C4-2B (cell line): ENCODE data around the gene TTYH3.
"Not testable (repeated sequence)": the region's sequence is repeated elsewhere in the genome, so short reads cannot be mapped to it uniquely, and the experiment has no call there.

Experiments used
- H3K27ac ChIP-seq: fragments of 450-650 bp; 2 replicates; pipeline ENCODE4 v1.5.1; 2017
- CTCF ChIP-seq: fragments of 450-650 bp; conservative IDR thresholded peaks from 2 replicates; pipeline ENCODE4 v1.5.1; 2017; ENCODE audit warnings: mild to moderate bottlenecking
- ZFX ChIP-seq: fragments of 450-650 bp; IDR thresholded peaks from 2 replicates; pipeline ENCODE4 v1.6.1; 2017

The TTYH3 gene

GRCh38 chr7:2604608-2605174 is 27.1 kb upstream of the TTYH3 start:
- no peak overlapping the region for H3K27ac ChIP-seq
- TF ChIP-seq CTCF = no peak
- TF ChIP-seq ZFX = no peak

GRCh38 chr7:2605608-2606538 is 25.9 kb upstream of the TTYH3 start:
- TF ChIP-seq ZFX (no peak), CTCF (no peak)
- no peak overlapping the region for H3K27ac ChIP-seq

DNA sequence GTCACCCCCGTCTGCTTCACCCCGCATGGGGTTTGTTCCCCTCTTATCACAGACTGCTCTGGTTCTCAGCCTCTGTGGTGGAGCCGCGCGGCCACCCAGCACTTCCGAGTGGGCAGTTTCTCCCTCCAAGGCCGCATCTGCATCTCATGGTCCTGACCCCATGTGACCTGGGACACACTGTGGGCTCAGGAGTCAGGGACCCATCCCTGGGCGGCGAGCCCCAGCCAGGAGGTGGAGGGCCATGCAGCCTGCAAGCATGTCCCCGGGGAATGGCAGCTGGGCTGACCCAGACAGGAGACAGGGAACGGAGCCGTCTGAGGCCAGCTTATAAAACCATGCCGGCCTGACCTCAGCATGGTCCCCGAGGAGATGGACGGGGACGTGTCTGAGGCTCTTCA is 25.2 kb upstream of the TTYH3 start:
- TF ChIP-seq ZFX (no peak), CTCF (no peak)
- no peak overlapping the region for H3K27ac ChIP-seq

GRCh38 chr7:2607122-2607922 is 24.5 kb upstream of the TTYH3 start:
- TF ChIP-seq ZFX (no peak), CTCF (no peak)

DNA sequence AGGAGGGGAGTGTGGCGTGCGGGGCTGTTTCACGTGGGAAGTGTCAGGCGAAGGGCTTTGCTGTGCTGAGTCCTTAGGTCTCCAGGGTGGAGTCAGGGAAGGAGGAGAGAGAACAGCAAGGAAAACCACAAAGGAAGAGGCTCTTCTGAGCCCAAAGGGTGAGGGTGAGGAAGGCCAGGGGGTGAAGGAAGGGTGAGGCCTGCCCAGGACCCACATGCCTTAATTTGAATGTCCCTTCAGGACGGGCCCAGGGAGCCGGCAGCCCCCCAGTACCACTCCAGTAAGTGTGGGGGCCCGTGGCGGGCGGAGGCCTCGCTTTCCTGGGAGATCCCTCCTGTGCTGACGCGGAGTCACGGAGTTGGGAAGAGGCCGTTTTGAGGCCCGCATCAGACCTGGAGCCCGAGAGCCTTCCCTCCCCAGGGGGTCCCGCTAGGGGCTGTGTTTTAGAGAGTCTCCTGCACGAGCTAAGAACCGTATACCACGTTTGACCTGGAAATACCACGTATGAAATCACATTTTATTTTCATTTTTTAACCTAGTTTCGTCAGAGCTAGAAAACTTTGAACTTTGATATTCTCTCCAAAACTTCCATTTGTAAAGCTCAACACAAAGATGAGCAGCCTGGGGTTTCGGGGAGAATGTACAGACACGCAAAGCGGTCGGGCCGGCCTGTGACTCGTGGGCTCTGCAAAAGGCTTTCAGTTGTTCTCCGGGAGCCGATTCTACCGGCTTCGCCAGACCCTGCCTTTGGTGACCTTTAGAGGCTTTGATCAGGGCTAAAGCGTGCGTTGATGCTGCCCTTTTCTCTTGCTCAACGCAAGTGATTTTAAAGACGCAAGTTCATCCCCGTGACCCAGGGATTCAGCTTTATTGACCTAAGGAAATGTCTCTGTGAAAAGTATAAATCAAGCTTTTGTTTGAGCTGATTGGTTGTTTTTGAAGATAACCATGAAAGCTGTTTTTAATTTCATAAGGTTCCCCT is 23.6 kb upstream of the TTYH3 start:
- no peak for TF ChIP-seq CTCF
- TF ChIP-seq ZFX = no peak

More at GRCh38 chr7:2607122-2607922, 24.5 kb upstream of the TTYH3 start:
- H3K27ac ChIP-seq = no peak overlapping the region

GRCh38 chr7:2608921-2609411 is 22.8 kb upstream of the TTYH3 start:
- H3K27ac ChIP-seq = no peak overlapping the region
- TF ChIP-seq CTCF (no peak), ZFX (no peak)

More for the DNA sequence above, 23.6 kb upstream of the TTYH3 start:
- no peak overlapping the region for H3K27ac ChIP-seq

DNA sequence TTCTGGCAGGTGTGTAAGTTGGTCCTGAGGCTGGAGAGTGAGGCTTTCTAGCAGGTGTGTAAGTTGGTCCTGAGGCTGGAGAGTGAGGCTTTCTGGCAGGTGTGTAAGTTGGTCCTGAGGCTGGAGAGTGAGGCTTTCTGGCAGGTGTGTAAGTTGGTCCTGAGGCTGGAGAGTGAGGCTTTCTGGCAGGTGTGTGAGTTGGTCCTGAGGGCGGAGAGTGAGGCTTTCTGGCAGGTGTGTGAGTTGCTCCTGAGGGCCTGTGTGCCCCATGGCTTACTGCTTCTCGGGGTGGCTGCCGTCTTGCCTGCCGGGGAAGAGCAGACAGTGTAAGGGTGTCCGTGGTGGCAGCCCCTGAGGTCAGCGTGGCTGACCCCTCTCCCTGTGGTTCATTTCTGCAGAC is 22.1 kb upstream of the TTYH3 start:
- not testable (repeated sequence) for H3K27ac ChIP-seq
